Testis (tissue), 3 donors: ENCODE data around the gene ZBTB7C. TPM values are rescaled to one million over a fixed set of nuclear protein-coding genes. Genes with fewer than 3 reads are reported as not detected.

ENCODE experiments used
- DNase-seq: peaks from one replicate; pipeline ENCODE4 v3.0.0-alpha.2; 2019
- H3K27ac ChIP-seq, 2 donors: fragments of 200-600 bp; sonication (generic); one replicate each; pipeline ENCODE4 v1.5.1; 2019
- H3K27me3 ChIP-seq: fragments of 200-600 bp; sonication (generic); one replicate; pipeline ENCODE4 v1.5.1; 2019
- H3K36me3 ChIP-seq: fragments of 200-600 bp; sonication (generic); one replicate; pipeline ENCODE4 v1.5.1; 2017; ENCODE audit warnings: low read depth; ENCODE audit errors: missing control alignments
- H3K4me1 ChIP-seq: fragments of 200-600 bp; sonication (generic); one replicate; pipeline ENCODE4 v1.5.1; 2019
- H3K4me3 ChIP-seq, 2 donors: fragments of 200-600 bp; sonication (generic); one replicate each; pipeline ENCODE4 v1.5.1; 2017 to 2019
- H3K9me3 ChIP-seq: fragments of 200-600 bp; sonication (generic); one replicate; pipeline ENCODE4 v1.5.1; 2017
- CTCF ChIP-seq, 3 experiments: fragments of 450-650 bp in 2 of 3; fragments of 200-600 bp in 1 of 3; sonication (generic) in 1 of 3; IDR thresholded peaks; one replicate each; pipeline ENCODE4 v1.5.1; 2016 to 2019; ENCODE audit warnings: antibody characterized with exemption in 3 of 3, mild to moderate bottlenecking in 2 of 3, moderate library complexity in 1 of 3
- POLR2A ChIP-seq: fragments of 450-650 bp; IDR thresholded peaks from one replicate; pipeline ENCODE4 v1.6.1; 2017; ENCODE audit warnings: antibody characterized with exemption, mild to moderate bottlenecking, moderate library complexity
- WGBS, 2 donors: methylation state at CpG; one replicate each; pipeline ENCODE4 v1.1.5; 2018; 5-methylcytosine and 5-hydroxymethylcytosine counted together
- intact Hi-C: fragments of 100-400 bp; cut with DNase I; formaldehyde crosslinking; loops from one replicate; pipeline ENCODE4 v1.15.1; 2023; ENCODE audit warnings: low total_unique reads
- polyA plus RNA-seq: library from polyadenylated mRNA; stranded (reverse); fragments of 350-450 nt; fragmentation: Illumina TruSeq; extraction: RNeasy Lipid Tissue Mini Kit (QIAGEN cat#74804); gene quantifications from one replicate; pipeline ENCODE4 v1.2.3, GENCODE V29; 2014; ENCODE audit warnings: low read depth, low replicate concordance; ENCODE audit not compliant: insufficient read depth
- total RNA-seq, 2 donors: library from RNA; depleted of rRNA; stranded (reverse); fragments of >200 nt; gene quantifications; one replicate each; pipeline ENCODE4 v1.2.3, GENCODE V29; 2016

Gene ZBTB7C
- total and polyA plus RNA-seq, 3 donors from 2014 or later: 14.1 to 65.4 (median 42.4) TPM

DNA sequence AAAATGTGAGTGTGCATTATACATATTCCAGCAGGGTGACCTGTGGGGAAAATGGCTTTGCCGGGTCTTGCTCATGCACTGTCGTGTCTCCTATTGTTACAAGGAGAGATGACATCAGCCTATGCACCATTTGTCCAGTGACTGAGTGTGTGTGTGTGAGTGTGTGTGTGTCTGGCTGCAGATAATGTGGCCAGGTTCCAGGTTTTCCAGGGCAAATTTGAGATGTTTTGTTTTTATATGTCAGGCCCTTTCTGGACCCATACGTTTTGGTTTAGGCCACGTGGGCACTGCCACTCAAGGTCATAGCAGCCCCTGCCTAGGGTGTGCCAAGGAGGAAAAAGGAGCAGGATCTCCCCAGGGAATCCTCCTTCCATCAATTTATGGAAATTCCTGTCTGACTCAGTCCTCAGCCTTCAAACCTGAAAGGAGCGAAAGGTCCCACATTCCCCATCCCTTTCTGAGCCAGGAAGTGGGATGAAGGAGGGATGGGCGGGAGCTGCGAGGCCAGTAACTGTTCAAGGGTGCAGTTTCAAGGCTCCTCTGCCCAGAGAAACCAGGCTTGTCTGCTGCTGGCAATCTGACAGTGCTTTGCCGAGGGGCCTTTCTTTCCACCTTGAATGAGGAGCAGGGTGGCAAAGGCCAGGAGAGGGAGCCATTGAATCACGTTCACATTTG is 385.7 kb downstream of the ZBTB7C start:
- Histone ChIP-seq H3K27ac (no peak overlapping the region), H3K9me3 (no peaks in the 10 kb centered on the region), H3K36me3 (no peaks in the 10 kb centered on the region), H3K4me3 (no peak overlapping the region), H3K4me1 (peaks cover 43% of the 10 kb centered on the region), H3K27me3 (no peaks in the 10 kb centered on the region)
- intact Hi-C loops: no loop called here
- TF ChIP-seq POLR2A (no peak), CTCF (IDR thresholded peaks at IDR 0.05) (peak in 2 of 3 experiments; percentile 13 to 29)
- DNase-seq: peak; percentile 79
- 30 to 40% methylated on average over 9 of the region's 9 CpGs for WGBS, 2 donors

DNA sequence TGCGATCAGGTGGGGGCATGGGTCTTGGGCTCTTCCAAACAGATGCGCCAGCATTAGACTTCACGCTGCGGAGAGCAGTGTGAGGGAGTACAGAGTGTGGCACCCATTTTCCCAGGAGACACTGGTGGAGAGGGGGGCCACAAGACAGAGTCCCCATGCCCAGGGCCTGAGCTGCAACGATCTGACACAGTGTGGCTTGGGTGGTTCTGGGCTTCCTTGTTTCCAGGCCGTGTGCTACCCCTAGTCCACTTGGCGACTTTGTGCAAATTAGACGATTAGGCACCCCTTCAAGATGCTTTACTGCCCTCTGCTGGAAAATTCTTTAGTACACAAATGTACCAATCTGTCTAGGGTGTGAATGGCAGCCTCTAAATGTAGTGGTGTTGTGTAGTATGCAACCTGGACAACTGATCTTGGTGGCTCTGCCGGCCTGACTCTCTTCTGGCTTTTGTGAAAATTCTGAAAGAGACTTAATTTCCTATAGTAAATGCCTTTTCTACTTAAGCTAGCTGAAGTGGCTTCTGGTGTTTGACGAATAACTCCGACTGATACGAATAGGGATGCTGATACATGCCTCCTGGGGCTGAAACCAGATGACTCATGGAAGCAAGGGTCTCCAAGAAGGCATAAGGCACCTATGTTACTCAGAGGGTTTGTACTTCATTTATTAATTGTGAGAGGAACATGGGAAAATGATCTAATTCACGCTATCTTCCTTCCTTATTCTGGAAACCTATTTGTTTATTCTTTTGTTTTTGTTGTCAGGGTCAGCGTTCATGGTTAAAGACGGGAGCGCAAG is 386.5 kb downstream of the ZBTB7C start:
- intact Hi-C loops: no loop called here
- no peak for DNase-seq
- 56 to 62% methylated on average over 14 to 16 of the region's 16 CpGs for WGBS, 2 donors
- Histone ChIP-seq H3K27me3 (no peaks in the 10 kb centered on the region), H3K27ac (no peak overlapping the region), H3K4me3 (no peak overlapping the region), H3K4me1 (peaks cover 35% of the 10 kb centered on the region), H3K36me3 (no peaks in the 10 kb centered on the region), H3K9me3 (no peaks in the 10 kb centered on the region)
- TF ChIP-seq CTCF (IDR thresholded peaks at IDR 0.05): peak in 2 of 3 experiments; percentile 39 to 48
- no peak for TF ChIP-seq POLR2A

- Histone ChIP-seq H3K27me3 (no peaks in the 10 kb centered on the region), H3K36me3 (no peaks in the 10 kb centered on the region), H3K27ac (no peak overlapping the region), H3K9me3 (no peaks in the 10 kb centered on the region), H3K4me1 (peaks cover 28% of the 10 kb centered on the region), H3K4me3 (no peak overlapping the region)
- no peak for DNase-seq
- intact Hi-C loops: no loop called here
- TF ChIP-seq POLR2A (no peak), CTCF (IDR thresholded peaks at IDR 0.05) (no peak)
- WGBS, 2 donors: 85 to 87% methylated on average over 8 to 10 of the region's 10 CpGs
These were observed 387.2 kb downstream of the ZBTB7C start for GRCh38 chr18:48022021-48022420.

- no peak overlapping the region for H3K27ac ChIP-seq
- 57 to 71% methylated on average over 4 to 5 of the region's 5 CpGs for WGBS, 2 donors
- no peak for TF ChIP-seq CTCF (IDR thresholded peaks at IDR 0.05)
- TF ChIP-seq POLR2A: no peak
- peak; percentile 10 for DNase-seq
- intact Hi-C loops: no loop called here
- H3K4me3 ChIP-seq: no peak overlapping the region
- H3K9me3 ChIP-seq: no peaks in the 10 kb centered on the region
- peaks cover 22% of the 10 kb centered on the region for H3K4me1 ChIP-seq
- H3K27me3 ChIP-seq: no peaks in the 10 kb centered on the region
- no peaks in the 10 kb centered on the region for H3K36me3 ChIP-seq
These were observed 387.8 kb downstream of the ZBTB7C start for GRCh38 chr18:48021273-48021914.
